HEK293 (cell line): Measurements from ENCODE around the gene GLCCI1.

Source experiments
- ZFP41 ChIP-seq: fragments of 450-650 bp; formaldehyde crosslinking; IDR thresholded peaks from 2 replicates; pipeline ENCODE4 v1.5.1; 2016; ENCODE audit warnings: missing biosample characterization, missing genetic modification characterization, borderline replicate concordance
- TF ChIP-seq, protein P1 (sequence below): fragments of 450-650 bp; formaldehyde crosslinking; IDR thresholded peaks from 2 replicates; pipeline ENCODE4 v1.5.1; 2016; ENCODE audit warnings: missing biosample characterization, missing genetic modification characterization
- TF ChIP-seq, protein P2 (sequence below): fragments of 450-650 bp; formaldehyde crosslinking; IDR thresholded peaks from 2 replicates; pipeline ENCODE4 v1.5.1; 2016; ENCODE audit warnings: missing biosample characterization, missing genetic modification characterization

DNA sequence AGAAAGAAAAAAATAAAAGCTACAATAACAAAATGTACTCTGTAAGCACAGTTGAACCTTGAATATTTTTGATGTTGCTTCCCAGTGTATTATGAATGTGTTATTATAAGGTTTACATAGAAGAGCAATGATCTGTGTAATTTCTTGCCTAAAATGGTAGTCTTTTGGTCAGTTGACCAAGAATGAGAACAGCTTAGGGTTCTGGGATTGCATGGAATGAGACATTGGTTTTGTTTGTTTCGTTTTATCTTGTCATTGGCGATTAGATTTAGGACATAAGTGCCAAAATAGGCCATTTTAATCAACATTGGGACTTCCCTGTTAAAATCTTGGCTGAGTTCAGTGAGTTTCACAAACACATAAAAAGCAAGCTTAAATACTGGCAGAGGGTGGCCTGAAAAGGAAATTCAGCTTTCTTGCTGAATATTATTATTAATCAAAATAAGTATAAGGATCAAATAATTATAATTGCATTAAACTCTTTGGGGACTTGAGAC lies 49.1 kb upstream of the GLCCI1 start:
- TF ChIP-seq, protein P1, sequence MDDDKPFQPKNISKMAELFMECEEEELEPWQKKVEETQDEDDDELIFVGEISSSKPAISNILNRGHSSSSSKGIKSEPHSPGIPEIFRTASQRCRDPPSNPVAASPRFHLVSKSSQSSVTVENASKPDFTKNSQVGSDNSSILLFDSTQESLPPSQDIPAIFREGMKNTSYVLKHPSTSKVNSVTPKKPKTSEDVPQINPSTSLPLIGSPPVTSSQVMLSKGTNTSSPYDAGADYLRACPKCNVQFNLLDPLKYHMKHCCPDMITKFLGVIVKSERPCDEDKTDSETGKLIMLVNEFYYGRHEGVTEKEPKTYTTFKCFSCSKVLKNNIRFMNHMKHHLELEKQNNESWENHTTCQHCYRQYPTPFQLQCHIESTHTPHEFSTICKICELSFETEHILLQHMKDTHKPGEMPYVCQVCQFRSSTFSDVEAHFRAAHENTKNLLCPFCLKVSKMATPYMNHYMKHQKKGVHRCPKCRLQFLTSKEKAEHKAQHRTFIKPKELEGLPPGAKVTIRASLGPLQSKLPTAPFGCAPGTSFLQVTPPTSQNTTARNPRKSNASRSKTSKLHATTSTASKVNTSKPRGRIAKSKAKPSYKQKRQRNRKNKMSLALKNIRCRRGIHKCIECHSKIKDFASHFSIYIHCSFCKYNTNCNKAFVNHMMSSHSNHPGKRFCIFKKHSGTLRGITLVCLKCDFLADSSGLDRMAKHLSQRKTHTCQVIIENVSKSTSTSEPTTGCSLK (tag by site-specific recombination), result no peak
- TF ChIP-seq, protein P2, sequence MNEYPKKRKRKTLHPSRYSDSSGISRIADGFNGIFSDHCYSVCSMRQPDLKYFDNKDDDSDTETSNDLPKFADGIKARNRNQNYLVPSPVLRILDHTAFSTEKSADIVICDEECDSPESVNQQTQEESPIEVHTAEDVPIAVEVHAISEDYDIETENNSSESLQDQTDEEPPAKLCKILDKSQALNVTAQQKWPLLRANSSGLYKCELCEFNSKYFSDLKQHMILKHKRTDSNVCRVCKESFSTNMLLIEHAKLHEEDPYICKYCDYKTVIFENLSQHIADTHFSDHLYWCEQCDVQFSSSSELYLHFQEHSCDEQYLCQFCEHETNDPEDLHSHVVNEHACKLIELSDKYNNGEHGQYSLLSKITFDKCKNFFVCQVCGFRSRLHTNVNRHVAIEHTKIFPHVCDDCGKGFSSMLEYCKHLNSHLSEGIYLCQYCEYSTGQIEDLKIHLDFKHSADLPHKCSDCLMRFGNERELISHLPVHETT (tag by site-specific recombination), result no peak
- no peak for TF ChIP-seq ZFP41 (tag by site-specific recombination)
